BLaER1 treated with 17β-estradiol and CSF1 and Interleukin-3, amounts not matched to agents 10 nM and 100 nM (cell line): ENCODE results near the gene RHEBL1.

Experiments used
- H3K27ac ChIP-seq, 11 experiments: shearing (Covaris generic); formaldehyde crosslinking; 2 replicates each; pipeline ENCODE4 v1.8.1; 2022
- H3K27me3 ChIP-seq, 11 experiments: shearing (Covaris generic); formaldehyde crosslinking; 2 replicates each; pipeline ENCODE4 v1.8.1; 2022
- H3K36me3 ChIP-seq, 11 experiments: shearing (Covaris generic); formaldehyde crosslinking; 2 replicates each; pipeline ENCODE4 v1.8.1; 2022
- H3K4me1 ChIP-seq, 10 experiments: shearing (Covaris generic); formaldehyde crosslinking; 2 replicates each; pipeline ENCODE4 v1.8.1; 2022
- H3K4me2 ChIP-seq, 11 experiments: shearing (Covaris generic); formaldehyde crosslinking; 2 replicates each; pipeline ENCODE4 v1.8.1; 2022
- H3K4me3 ChIP-seq, 10 experiments: shearing (Covaris generic); formaldehyde crosslinking; 2 replicates each; pipeline ENCODE4 v1.8.1; 2022
- H3K9ac ChIP-seq, 11 experiments: shearing (Covaris generic); formaldehyde crosslinking; 2 replicates each; pipeline ENCODE4 v1.8.1; 2022
- H3K9me3 ChIP-seq, 11 experiments: shearing (Covaris generic); formaldehyde crosslinking; replicated peaks in 1 of 11; 2 replicates each; pipeline ENCODE4 v1.8.1; 2022
- H4K20me1 ChIP-seq, 11 experiments: shearing (Covaris generic); formaldehyde crosslinking; 2 replicates each; pipeline ENCODE4 v1.8.1; 2022
- Cebpa-rat ChIP-seq, 11 experiments: shearing (Covaris generic); IDR thresholded peaks; 2 replicates each; pipeline ENCODE4 v1.8.1; 2022

Gene RHEBL1

GRCh38 chr12:49069507-49070346 lies at the start of gene RHEBL1:
Gene RHEBL1 (minus strand): TSS chr12:49069979. CDS start chr12:49069785, 194 bp downstream.
- H3K9ac ChIP-seq, result peak within 1 kb of the TSS; percentile 62 to 81 (median 76)
- no peak for TF ChIP-seq Cebpa-rat (IDR thresholded peaks at IDR 0.05)
- peaks cover 0 to 4% (median 0%) of the 10 kb centered on the region in 11 experiments; a peak in 1 of 22 replicates for H3K36me3 ChIP-seq
- no peaks in the 10 kb centered on the region for H4K20me1 ChIP-seq
- peak within 1 kb of the TSS; percentile 10 to 76 (median 58); a peak in 17 of 22 replicates for H3K27ac ChIP-seq
- peak within 1 kb of the TSS; percentile 87 to 98 (median 94) for H3K4me2 ChIP-seq
- peaks cover 12 to 22% (median 18%) of the 10 kb centered on the region in 10 experiments for H3K4me1 ChIP-seq
- peak within 1 kb of the TSS; percentile 65 to 87 (median 76) for H3K4me3 ChIP-seq
- H3K9me3 ChIP-seq, result no peaks in the 10 kb centered on the region
- no peaks in the 10 kb centered on the region for H3K27me3 ChIP-seq

- peak overlapping the region; percentile 55 to 97 (median 94); a peak in 20 of 22 replicates for H3K9ac ChIP-seq
- H3K4me2 ChIP-seq, result peak overlapping the region; percentile 45 to 97 (median 71); a peak in 21 of 22 replicates
- H3K9me3 ChIP-seq, result peaks cover 0 to 15% (median 6%) of the 10 kb centered on the region in 11 experiments; a peak in 11 of 22 replicates
- peak overlapping the region in 9 of 11 experiments; percentile 33 to 95 (median 92); a peak in 17 of 22 replicates for H3K27ac ChIP-seq
- peaks cover 0 to 20% (median 16%) of the 10 kb centered on the region in 11 experiments; a peak in 11 of 22 replicates for H3K36me3 ChIP-seq
- no peaks in the 10 kb centered on the region for H3K27me3 ChIP-seq
- H4K20me1 ChIP-seq, result peaks cover 0 to 36% (median 32%) of the 10 kb centered on the region in 11 experiments; a peak in 13 of 22 replicates
- H3K4me3 ChIP-seq, result peak overlapping the region; percentile 85 to 100 (median 98); a peak in 17 of 20 replicates
- H3K4me1 ChIP-seq, result peaks cover 35 to 45% (median 37%) of the 10 kb centered on the region in 10 experiments
- TF ChIP-seq Cebpa-rat (IDR thresholded peaks at IDR 0.05), result no peak
These were observed 41.4 kb upstream of the RHEBL1 start for GRCh38 chr12:49111206-49111605.

GRCh38 chr12:49110464-49111155 lies 40.8 kb upstream of the RHEBL1 start, which contains the start of gene LMBR1L:
Gene LMBR1L (minus strand): TSS chr12:49110847. CDS start chr12:49110555, 292 bp downstream.
- H3K27ac ChIP-seq, result peak within 1 kb of the TSS; percentile 83 to 95 (median 94)
- H3K4me1 ChIP-seq, result peaks cover 41 to 51% (median 43%) of the 10 kb centered on the region in 10 experiments
- H4K20me1 ChIP-seq, result peaks cover 0 to 42% (median 33%) of the 10 kb centered on the region in 11 experiments; a peak in 14 of 22 replicates
- peaks cover 0 to 22% (median 16%) of the 10 kb centered on the region in 11 experiments; a peak in 11 of 22 replicates for H3K36me3 ChIP-seq
- H3K4me2 ChIP-seq, result peak within 1 kb of the TSS; percentile 86 to 98 (median 95)
- peak within 1 kb of the TSS; percentile 85 to 100 (median 98) for H3K4me3 ChIP-seq
- H3K9me3 ChIP-seq, result peaks cover 0 to 15% (median 6%) of the 10 kb centered on the region in 11 experiments; a peak in 11 of 22 replicates
- peak within 1 kb of the TSS; percentile 92 to 98 (median 96) for H3K9ac ChIP-seq
- H3K27me3 ChIP-seq, result no peaks in the 10 kb centered on the region
- TF ChIP-seq Cebpa-rat (IDR thresholded peaks at IDR 0.05), result no peak

- Histone ChIP-seq H4K20me1 (peaks cover 2 to 49% (median 40%) of the 10 kb centered on the region in 11 experiments; a peak in 17 of 22 replicates), H3K9me3 (peaks cover 0 to 15% (median 6%) of the 10 kb centered on the region in 11 experiments; a peak in 11 of 22 replicates), H3K27ac (peak overlapping the region; percentile 83 to 95 (median 94)), H3K4me2 (peak overlapping the region; percentile 86 to 98 (median 95)), H3K4me3 (peak overlapping the region; percentile 85 to 100 (median 98)), H3K36me3 (peaks cover 0 to 25% (median 17%) of the 10 kb centered on the region in 11 experiments; a peak in 12 of 22 replicates), H3K27me3 (no peaks in the 10 kb centered on the region), H3K9ac (peak overlapping the region; percentile 92 to 98 (median 96)), H3K4me1 (peaks cover 48 to 59% (median 51%) of the 10 kb centered on the region in 10 experiments)
- TF ChIP-seq Cebpa-rat (IDR thresholded peaks at IDR 0.05), result no peak
These were observed 40.1 kb upstream of the RHEBL1 start for GRCh38 chr12:49109641-49110463.

- peak; percentile 43 to 90 (median 83); a peak in 19 of 22 replicates for TF ChIP-seq Cebpa-rat (IDR thresholded peaks at IDR 0.05)
- H4K20me1 ChIP-seq, result peaks cover 6 to 58% (median 48%) of the 10 kb centered on the region in 11 experiments; a peak in 18 of 22 replicates
- H3K4me2 ChIP-seq, result peak overlapping the region; percentile 86 to 98 (median 95)
- H3K4me1 ChIP-seq, result peaks cover 57 to 67% (median 60%) of the 10 kb centered on the region in 10 experiments
- peak overlapping the region; percentile 92 to 98 (median 96) for H3K9ac ChIP-seq
- H3K27ac ChIP-seq, result peak overlapping the region; percentile 83 to 95 (median 94); a peak in 20 of 22 replicates
- no peaks in the 10 kb centered on the region for H3K27me3 ChIP-seq
- H3K4me3 ChIP-seq, result peak overlapping the region; percentile 85 to 100 (median 98)
- H3K36me3 ChIP-seq, result peaks cover 5 to 34% (median 23%) of the 10 kb centered on the region in 11 experiments; a peak in 20 of 22 replicates
- peaks cover 0 to 15% (median 6%) of the 10 kb centered on the region in 11 experiments; a peak in 11 of 22 replicates for H3K9me3 ChIP-seq
These were observed 39.2 kb upstream of the RHEBL1 start for GRCh38 chr12:49108958-49109404.

- H3K36me3 ChIP-seq, result peaks cover 39 to 68% (median 57%) of the 10 kb centered on the region in 11 experiments
These were observed 35.8 kb upstream of the RHEBL1 start for GRCh38 chr12:49105504-49106084.

GRCh38 chr12:49104822-49105221 lies 35.0 kb upstream of the RHEBL1 start:
- Histone ChIP-seq H3K9me3 (no peaks in the 10 kb centered on the region), H3K27ac (peak overlapping the region in 10 of 11 experiments; percentile 3 to 80 (median 74); a peak in 15 of 22 replicates), H3K36me3 (peaks cover 46 to 76% (median 65%) of the 10 kb centered on the region in 11 experiments), H3K4me1 (peaks cover 68 to 88% (median 78%) of the 10 kb centered on the region in 10 experiments), H3K27me3 (no peaks in the 10 kb centered on the region), H3K4me3 (peak overlapping the region in 3 of 10 experiments; percentile 46 to 98 (median 85); a peak in 4 of 20 replicates), H3K4me2 (peak overlapping the region; percentile 86 to 98 (median 95)), H4K20me1 (peaks cover 21 to 94% (median 71%) of the 10 kb centered on the region in 11 experiments; a peak in 18 of 22 replicates), H3K9ac (peak overlapping the region in 6 of 11 experiments; percentile 1 to 71 (median 66); a peak in 4 of 22 replicates)
- TF ChIP-seq Cebpa-rat (IDR thresholded peaks at IDR 0.05), result no peak

More at GRCh38 chr12:49105504-49106084, 35.8 kb upstream of the RHEBL1 start:
- Histone ChIP-seq H3K27ac (peak overlapping the region in 10 of 11 experiments; percentile 44 to 80 (median 74); a peak in 21 of 22 replicates), H3K4me2 (peak overlapping the region; percentile 86 to 98 (median 95)), H3K9me3 (no peaks in the 10 kb centered on the region), H4K20me1 (peaks cover 21 to 90% (median 71%) of the 10 kb centered on the region in 11 experiments; a peak in 18 of 22 replicates), H3K27me3 (no peaks in the 10 kb centered on the region), H3K4me3 (peak overlapping the region in 8 of 10 experiments; percentile 24 to 98 (median 42); a peak in 15 of 20 replicates), H3K9ac (peak overlapping the region in 10 of 11 experiments; percentile 32 to 71 (median 61); a peak in 18 of 22 replicates), H3K4me1 (peaks cover 68 to 88% (median 79%) of the 10 kb centered on the region in 10 experiments)
- peak in 9 of 11 experiments; percentile 25 to 83 (median 70); a peak in 12 of 22 replicates for TF ChIP-seq Cebpa-rat (IDR thresholded peaks at IDR 0.05)
